Measurements from ENCODE around the gene MARCHF3.

Gene MARCHF3

DNA sequence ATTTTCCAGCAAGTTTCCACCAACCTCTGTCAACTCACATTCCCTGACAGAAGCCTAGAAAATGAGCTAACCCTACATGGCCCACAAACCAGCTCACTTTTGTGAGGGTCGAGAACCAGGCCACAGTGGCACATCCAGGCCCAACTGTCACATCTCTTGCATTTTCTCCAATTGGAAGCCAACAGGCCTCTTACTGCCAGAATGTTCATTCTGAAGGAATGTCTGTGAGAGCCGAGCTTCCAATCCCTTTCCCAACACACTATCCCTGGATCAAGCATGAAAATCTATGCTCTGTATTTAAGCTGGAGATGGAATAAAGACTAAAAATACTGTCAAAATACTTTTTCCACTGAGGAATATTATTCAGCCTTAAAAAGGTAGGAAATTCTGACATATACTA lies 20.0 kb downstream of the MARCHF3 start:
- H3K36me3 ChIP-seq (ENCODE audit: insufficient read depth, low read length): no peaks in the 10 kb centered on the region
- TF ChIP-seq, protein P1, sequence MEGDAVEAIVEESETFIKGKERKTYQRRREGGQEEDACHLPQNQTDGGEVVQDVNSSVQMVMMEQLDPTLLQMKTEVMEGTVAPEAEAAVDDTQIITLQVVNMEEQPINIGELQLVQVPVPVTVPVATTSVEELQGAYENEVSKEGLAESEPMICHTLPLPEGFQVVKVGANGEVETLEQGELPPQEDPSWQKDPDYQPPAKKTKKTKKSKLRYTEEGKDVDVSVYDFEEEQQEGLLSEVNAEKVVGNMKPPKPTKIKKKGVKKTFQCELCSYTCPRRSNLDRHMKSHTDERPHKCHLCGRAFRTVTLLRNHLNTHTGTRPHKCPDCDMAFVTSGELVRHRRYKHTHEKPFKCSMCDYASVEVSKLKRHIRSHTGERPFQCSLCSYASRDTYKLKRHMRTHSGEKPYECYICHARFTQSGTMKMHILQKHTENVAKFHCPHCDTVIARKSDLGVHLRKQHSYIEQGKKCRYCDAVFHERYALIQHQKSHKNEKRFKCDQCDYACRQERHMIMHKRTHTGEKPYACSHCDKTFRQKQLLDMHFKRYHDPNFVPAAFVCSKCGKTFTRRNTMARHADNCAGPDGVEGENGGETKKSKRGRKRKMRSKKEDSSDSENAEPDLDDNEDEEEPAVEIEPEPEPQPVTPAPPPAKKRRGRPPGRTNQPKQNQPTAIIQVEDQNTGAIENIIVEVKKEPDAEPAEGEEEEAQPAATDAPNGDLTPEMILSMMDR (conservative IDR thresholded peaks at IDR 0.05; ENCODE audit: low read length): no peak
- no peak for TF ChIP-seq EZH2phosphoT487 (IDR thresholded peaks at IDR 0.05; ENCODE audit: borderline replicate concordance)
- H3K4me2 ChIP-seq (ENCODE audit: low read depth, low read length, poor library complexity, severe bottlenecking): no peak overlapping the region
- no peaks in the 10 kb centered on the region for H3K9me3 ChIP-seq (ENCODE audit: insufficient read depth, low read depth, low read length)
- H3K79me2 ChIP-seq (ENCODE audit: insufficient read depth, low read length): 0 out of 2 replicates have a peak, but pooled peaks cover 7% of the 10 kb centered on the region
- H3K4me1 ChIP-seq (ENCODE audit: insufficient read depth, low read length, poor library complexity, severe bottlenecking): peaks cover 36% of the 10 kb centered on the region
- no peak overlapping the region for H3K4me3 ChIP-seq (ENCODE audit: low read length, poor library complexity, severe bottlenecking)
- no peak overlapping the region for H2AFZ ChIP-seq (ENCODE audit: low read length)
- H3F3A ChIP-seq (ENCODE audit: low read depth): no peaks in the 10 kb centered on the region
- H3K9ac ChIP-seq (ENCODE audit: low read depth, low read length, poor library complexity, severe bottlenecking): no peak overlapping the region
- no peaks in the 10 kb centered on the region for H3K9me2 ChIP-seq (replicated peaks; ENCODE audit: low read depth, low read length)
- H3K27me3 ChIP-seq (ENCODE audit: insufficient read depth, low read length, poor library complexity, severe bottlenecking): no peaks in the 10 kb centered on the region
- no peaks in the 10 kb centered on the region for H4K20me1 ChIP-seq (ENCODE audit: insufficient read depth, low read length, poor library complexity, severe bottlenecking)

DNA sequence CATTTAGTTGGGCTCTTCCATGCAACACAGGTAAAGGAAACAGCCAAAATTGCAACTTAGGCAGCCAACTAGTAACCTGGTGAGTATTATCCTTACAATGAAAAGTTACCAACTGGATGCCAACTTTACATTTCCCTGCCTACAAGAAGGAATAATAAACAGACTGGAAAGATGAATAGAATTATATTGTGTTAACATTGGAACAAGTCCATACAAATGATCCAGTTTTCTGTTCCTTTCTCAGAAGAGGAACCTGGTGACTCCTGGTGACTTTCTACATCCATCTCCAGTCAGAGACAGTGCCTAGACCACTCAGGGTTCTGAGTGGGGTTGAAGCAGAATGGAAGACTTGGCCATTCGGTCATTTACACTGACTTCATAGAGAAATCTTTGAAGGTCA lies 20.6 kb downstream of the MARCHF3 start:
- Histone ChIP-seq H3K9ac (ENCODE audit: low read depth, low read length, poor library complexity, severe bottlenecking) (no peak overlapping the region), H3K36me3 (ENCODE audit: insufficient read depth, low read length) (no peaks in the 10 kb centered on the region), H3K9me2 (replicated peaks; ENCODE audit: low read depth, low read length) (no peaks in the 10 kb centered on the region), H4K20me1 (ENCODE audit: insufficient read depth, low read length, poor library complexity, severe bottlenecking) (no peaks in the 10 kb centered on the region), H3K27me3 (ENCODE audit: insufficient read depth, low read length, poor library complexity, severe bottlenecking) (no peaks in the 10 kb centered on the region), H3F3A (ENCODE audit: low read depth) (no peaks in the 10 kb centered on the region), H3K79me2 (ENCODE audit: insufficient read depth, low read length) (0 out of 2 replicates have a peak, but pooled peaks cover 7% of the 10 kb centered on the region), H3K4me2 (ENCODE audit: low read depth, low read length, poor library complexity, severe bottlenecking) (no peak overlapping the region), H3K9me3 (ENCODE audit: insufficient read depth, low read depth, low read length) (no peaks in the 10 kb centered on the region), H3K4me3 (ENCODE audit: low read length, poor library complexity, severe bottlenecking) (no peak overlapping the region), H2AFZ (ENCODE audit: low read length) (no peak overlapping the region), H3K4me1 (ENCODE audit: insufficient read depth, low read length, poor library complexity, severe bottlenecking) (peaks cover 36% of the 10 kb centered on the region)
- TF ChIP-seq, protein P1 (conservative IDR thresholded peaks at IDR 0.05; ENCODE audit: low read length): no peak
- no peak for TF ChIP-seq EZH2phosphoT487 (IDR thresholded peaks at IDR 0.05; ENCODE audit: borderline replicate concordance)

DNA sequence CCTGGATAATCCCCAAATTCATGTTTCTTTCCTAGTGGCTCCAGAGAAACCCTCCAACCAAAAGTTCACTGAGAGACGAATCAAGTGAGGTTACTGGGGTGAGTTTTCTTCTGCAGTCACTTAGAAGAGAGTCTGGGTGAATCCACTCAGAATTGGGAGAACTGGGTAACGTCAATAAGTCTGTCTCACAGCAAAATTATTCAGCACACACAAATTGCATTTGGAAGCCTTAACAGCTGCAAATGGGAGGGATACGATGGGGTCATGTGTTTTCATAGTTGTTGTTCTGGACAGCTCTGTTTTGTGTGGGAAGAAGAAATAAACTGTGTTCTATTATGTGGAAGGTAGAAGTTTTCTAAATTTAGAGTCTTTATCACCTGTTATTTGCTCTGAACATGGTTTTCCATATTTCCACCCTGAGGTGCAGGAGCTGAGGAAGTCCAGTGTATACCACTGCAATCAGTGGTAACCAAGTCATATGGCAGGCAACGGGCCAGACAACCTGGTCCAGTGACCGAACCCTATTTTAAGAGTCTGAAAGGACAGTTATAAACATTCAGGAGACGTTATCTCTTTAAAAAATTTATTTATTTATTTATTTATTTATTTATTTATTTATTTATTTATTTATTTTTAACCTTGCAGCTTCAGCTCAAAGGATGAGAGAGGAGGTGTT lies 21.9 kb downstream of the MARCHF3 start:
- Histone ChIP-seq H3K9me3 (ENCODE audit: insufficient read depth, low read depth, low read length) (no peaks in the 10 kb centered on the region), H3F3A (ENCODE audit: low read depth) (no peaks in the 10 kb centered on the region), H3K9me2 (replicated peaks; ENCODE audit: low read depth, low read length) (no peaks in the 10 kb centered on the region), H3K4me1 (ENCODE audit: insufficient read depth, low read length, poor library complexity, severe bottlenecking) (peaks cover 29% of the 10 kb centered on the region), H3K9ac (ENCODE audit: low read depth, low read length, poor library complexity, severe bottlenecking) (no peak overlapping the region), H2AFZ (ENCODE audit: low read length) (no peak overlapping the region), H3K27me3 (ENCODE audit: insufficient read depth, low read length, poor library complexity, severe bottlenecking) (no peaks in the 10 kb centered on the region), H3K4me2 (ENCODE audit: low read depth, low read length, poor library complexity, severe bottlenecking) (no peak overlapping the region), H4K20me1 (ENCODE audit: insufficient read depth, low read length, poor library complexity, severe bottlenecking) (no peaks in the 10 kb centered on the region), H3K79me2 (ENCODE audit: insufficient read depth, low read length) (0 out of 2 replicates have a peak, but pooled peaks cover 7% of the 10 kb centered on the region), H3K4me3 (ENCODE audit: low read length, poor library complexity, severe bottlenecking) (no peak overlapping the region), H3K36me3 (ENCODE audit: insufficient read depth, low read length) (no peaks in the 10 kb centered on the region)
- TF ChIP-seq, protein P1 (conservative IDR thresholded peaks at IDR 0.05; ENCODE audit: low read length): no peak
- no peak for TF ChIP-seq EZH2phosphoT487 (IDR thresholded peaks at IDR 0.05; ENCODE audit: borderline replicate concordance)

Measured in Loucy (cell line).